GM21619 (cell line): Measurements from ENCODE around the gene NYAP1.
A peak's percentile ranks its signal among the peaks of the same experiment; 100 is the strongest.
"Not testable (repeated sequence)": the region's sequence is repeated elsewhere in the genome, so short reads cannot be mapped to it uniquely, and the experiment has no call there.

Source experiments
- ATAC-seq: cut with Tn5 transposase; IDR thresholded peaks from one replicate; pipeline ENCODE4 v1.9.1; 2021; ENCODE audit not compliant: unreplicated experiment

The NYAP1 gene

DNA sequence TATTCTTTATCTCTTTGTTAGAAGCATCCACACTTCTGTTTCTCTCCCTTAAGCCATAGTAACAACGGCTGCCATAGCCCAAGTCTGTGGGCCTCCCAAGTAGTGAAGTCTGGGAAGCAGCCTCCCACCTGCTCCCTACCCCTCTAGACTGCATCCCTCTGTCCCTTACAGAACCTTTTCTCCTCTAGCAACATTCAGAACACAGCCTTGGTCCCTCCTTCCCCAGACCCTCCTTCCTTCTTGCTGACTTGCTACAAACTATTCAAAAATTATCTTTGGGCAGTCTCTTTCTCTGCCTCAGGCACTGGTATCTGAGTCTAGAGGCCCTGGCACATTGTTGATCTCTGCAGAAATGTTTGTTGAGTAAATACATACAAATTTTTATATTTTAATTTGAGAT lies 2.3 kb upstream of the NYAP1 start:
- no peak for ATAC-seq

- no peak for ATAC-seq
Measured at GRCh38 chr7:100482728-100483089, 1.0 kb upstream of the NYAP1 start.

DNA sequence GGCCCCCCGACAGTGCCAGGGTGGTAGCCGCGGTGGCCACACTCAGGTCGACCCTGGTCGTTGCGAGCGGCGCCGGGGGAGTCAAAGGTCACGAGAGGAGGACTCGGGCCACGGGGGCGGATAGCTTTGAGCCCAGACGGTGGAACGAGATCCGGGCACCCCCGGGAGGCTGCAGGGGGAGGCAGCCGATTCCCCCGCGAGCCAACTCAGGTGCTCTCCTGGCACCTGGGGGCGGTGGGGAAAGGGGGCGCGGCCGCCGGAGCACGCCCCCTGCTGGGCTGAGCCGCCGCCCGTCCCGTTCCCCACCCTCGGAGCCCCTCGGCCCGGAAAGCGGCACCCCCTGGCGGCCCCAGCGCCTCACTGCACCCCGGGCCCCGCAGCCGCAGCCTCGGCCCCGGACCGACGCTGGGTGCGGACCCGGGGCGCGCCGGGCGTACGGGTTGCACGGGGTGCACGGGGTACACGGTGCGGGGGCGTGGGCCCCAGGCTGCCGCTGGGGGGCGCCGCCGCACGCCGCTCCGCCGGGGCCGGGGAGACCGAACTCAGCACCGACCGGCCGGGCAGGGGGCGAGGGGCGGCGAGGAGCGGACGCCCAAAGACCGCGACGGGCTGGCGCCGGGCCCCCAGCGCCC lies 521 bp upstream of the NYAP1 start:
- ATAC-seq = peak; percentile 42

DNA sequence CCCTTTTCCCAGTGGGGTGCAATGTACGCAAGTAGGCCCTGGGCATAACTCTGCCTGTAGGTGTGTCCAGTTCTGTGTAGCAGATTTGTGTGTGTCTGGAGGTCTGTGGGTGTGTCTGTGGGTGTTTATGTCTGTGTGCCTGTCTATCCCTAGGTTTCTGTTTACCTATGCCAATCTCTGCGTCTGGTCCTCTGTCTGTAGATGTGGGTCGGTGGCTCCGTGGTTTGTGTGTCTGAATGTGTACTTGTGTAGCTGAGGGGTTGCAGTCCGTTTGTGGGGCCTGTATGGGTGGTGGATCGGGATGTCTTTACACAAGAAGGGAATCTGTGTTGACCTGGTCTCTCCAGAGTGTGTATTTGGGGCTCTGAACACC lies 932 bp downstream of the NYAP1 start:
- ATAC-seq = no peak

DNA sequence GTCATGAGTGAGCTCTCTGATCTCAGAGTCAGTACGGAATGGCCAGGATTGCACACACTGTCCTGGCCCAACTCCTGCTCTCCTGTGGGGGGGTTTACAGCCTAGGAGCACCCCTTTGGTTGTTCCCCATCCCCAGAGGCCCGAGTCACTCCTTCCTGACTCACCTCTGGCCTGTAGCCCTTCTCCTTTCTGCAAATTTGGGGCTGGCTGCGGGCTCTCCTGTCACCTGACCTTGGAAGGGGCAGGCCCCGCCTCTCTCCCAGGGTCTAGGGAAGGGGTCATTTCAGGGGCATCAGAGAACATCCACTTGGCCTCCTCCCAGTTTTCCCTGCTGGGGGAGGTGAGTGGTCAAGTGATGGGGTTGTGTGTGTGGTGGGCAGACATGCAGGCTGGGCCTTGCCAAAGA lies 1.7 kb downstream of the NYAP1 start:
- no peak for ATAC-seq

- no peak for ATAC-seq
Measured at GRCh38 chr7:100486111-100486636, 2.4 kb downstream of the NYAP1 start.

GRCh38 chr7:100486753-100487446 lies 3.2 kb downstream of the NYAP1 start:
- no peak for ATAC-seq

- no peak for ATAC-seq
Measured at GRCh38 chr7:100488333-100489095, 4.8 kb downstream of the NYAP1 start.

GRCh38 chr7:100489121-100489520 lies 5.4 kb downstream of the NYAP1 start:
- no peak for ATAC-seq

DNA sequence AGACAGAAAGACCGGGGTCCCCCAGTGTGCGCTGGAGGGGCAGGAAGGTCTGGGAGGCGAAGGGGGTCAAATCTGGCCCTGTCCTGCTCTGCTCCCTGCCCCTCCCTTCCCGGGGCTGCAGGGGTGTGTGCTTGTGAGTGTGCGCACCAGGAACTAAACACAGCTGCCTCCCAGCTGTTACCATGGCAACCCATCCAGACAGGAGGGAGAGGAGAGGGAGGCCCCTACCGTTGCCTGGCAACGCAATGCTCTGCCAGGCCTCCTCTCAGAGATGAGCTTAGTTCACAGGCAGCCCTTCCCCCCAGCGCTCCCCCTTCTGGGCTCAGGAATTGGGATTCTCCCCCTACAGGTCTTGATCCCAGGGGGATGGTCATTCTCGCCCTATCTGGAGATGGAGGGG lies 6.1 kb downstream of the NYAP1 start:
- no peak for ATAC-seq

- no peak for ATAC-seq
Measured at GRCh38 chr7:100490483-100491191, 6.9 kb downstream of the NYAP1 start.

DNA sequence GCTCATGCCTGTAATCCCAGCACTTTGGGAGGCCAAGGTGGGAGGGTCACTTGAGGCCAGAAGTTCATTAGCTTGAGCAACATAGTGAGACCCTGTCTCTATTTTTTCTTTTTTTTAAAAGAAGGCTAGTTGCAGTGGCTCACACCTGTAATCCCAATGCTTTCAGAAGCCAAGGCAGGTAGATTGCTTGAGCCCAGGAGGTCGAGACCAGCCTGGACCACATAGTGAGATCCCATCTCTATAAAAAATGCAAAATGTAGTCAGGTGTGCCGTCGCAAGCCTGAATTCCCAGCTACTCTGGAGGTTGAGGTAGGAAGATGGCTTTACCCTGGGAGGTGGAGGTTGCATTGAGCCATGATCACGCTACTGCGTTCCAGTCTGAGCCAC lies 7.5 kb downstream of the NYAP1 start:
- no peak for ATAC-seq

GRCh38 chr7:100492738-100493475 lies 9.2 kb downstream of the NYAP1 start:
- no peak for ATAC-seq

DNA sequence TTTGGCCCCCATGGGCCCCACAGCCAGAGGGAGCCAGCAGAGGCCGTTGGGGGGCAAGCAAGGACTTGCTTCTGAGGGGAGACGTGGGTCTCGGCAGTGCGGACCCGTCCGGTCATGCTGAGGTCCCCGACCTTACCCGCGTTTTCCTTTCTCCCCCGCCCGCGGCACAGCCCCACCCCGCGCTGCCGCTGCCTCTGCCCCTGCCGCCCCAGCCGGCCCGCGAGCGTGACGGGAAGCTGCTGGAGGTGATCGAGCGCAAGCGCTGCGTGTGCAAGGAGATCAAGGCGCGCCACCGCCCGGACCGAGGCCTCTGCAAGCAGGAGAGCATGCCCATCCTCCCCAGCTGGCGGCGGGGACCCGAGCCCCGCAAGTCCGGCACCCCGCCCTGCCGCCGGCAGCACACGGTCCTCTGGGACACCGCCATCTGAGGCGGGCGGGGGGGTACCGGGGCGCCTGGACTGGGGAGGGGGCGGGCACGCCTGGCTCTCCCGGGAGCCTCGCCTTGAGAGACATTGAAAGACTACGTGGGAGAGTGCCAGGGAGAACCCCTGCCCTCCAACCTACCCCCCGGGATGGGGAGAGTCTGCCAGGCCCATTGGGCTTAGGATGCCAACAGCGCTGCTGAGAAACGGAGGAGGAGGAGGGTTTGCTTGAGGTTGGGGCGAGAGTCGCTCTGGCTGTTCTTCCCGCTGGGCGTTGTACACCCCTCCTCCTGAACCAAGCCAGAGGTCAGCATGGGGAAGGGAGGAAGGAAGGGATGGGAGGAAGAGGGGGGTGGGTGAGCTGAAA lies 9.9 kb downstream of the NYAP1 start:
- no peak for ATAC-seq

DNA sequence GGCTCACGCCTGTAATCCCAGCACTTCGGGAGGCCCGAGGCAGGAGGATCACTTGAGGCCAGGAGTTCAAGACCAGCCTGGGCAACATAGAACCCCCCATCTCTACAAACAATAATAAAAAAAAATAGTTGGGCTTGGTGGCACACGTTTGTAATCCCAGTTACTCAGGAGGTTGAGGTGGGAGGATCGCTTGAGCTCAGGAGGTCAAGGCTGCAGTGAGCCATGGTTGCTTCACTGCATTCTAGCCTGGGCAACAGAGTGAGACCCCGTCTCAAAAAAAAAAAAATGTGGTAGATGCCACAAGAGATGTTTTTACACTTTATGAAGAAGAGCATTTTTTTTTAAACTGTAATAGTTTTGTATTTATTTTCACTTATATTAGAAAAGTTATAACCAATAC lies 12.8 kb downstream of the NYAP1 start:
- ATAC-seq = no peak

DNA sequence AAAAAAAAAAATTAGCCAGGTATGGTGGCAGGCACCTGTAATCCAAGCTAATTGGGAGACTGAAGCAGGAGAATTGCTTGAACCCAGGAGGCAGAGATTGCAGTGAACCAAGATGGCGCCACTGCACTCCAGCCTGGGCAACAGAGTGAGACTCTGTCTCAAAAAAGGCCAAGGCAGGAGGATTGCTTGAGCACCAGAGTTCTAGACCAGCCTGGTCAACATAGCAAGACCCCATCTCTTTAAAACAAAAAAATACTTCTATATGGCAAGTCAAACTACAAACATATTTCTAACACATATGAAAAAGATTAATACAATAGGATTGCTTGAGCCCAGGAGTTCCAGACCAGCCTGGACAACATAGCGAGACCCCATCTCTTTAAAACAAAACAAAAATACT lies 17.0 kb downstream of the NYAP1 start:
- not testable (repeated sequence) for ATAC-seq

DNA sequence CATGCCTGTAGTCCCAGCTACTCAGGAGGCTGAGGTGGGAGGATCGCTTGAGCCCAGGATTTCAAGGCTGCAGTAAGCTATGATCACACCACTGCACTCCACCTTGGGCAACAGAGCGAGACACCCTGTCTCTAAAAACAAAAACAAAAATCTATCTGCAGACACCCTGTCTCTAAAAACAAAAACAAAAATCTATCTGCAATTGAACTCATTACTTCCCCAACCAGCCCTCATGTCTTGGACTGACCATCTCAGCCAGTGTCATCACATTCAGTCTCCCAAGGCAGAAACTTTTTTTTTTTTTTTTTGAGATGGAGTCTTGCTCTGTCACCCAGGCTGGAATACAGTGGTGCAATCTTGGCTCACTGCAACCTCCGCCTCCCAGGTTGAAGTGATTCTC lies 20.3 kb downstream of the NYAP1 start:
- not testable (repeated sequence) for ATAC-seq

- no peak for ATAC-seq
Measured at GRCh38 chr7:100504887-100505611, 21.3 kb downstream of the NYAP1 start.

DNA sequence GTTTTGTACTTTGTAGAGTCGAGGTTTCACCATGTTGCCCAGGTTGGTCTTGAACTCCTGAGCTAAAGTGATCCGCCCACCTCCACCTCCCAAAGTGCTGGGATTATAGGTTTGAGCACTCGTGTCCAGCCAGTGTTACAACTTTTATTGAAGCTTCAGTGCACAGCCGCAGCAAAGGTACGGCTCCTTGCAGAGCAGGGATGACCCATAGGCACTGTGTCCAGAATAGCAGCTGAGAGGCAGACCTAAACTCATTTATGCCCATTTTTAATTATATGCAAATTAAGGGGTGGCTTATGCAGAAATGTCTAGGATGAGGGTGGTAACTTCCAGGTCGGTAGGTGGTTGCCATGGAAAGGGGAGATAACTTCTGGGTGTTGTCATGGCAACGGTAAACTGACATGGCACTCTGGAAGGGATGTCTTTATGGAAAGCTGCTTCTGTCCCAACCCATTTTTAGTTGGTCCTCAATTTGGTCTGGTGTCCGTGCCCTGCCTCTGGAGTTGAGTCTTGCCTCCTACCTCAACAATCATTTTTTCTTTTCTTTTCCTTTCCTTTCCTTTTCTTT lies 22.7 kb downstream of the NYAP1 start:
- no peak for ATAC-seq
